ENCODE data around the gene MAGED4.
"Not testable (repeated sequence)": the region's sequence is repeated elsewhere in the genome, so short reads cannot be mapped to it uniquely, and the experiment has no call there.

MAGED4 gene

GRCh38 chrX:52160140-52160539 lies 24.5 kb upstream of the MAGED4 start:
- not testable (repeated sequence) for H3K56ac ChIP-seq (ENCODE audit: low read length); H3K4me3 ChIP-seq (ENCODE audit: low read length); H3K23ac ChIP-seq (ENCODE audit: low read length); DNase-seq; H3K18ac ChIP-seq (ENCODE audit: low read length); H3K9ac ChIP-seq (ENCODE audit: low read length); H3K36me3 ChIP-seq (ENCODE audit: control insufficient read depth, insufficient read depth, low read length); H2BK5ac ChIP-seq (ENCODE audit: low read length); H2BK15ac ChIP-seq (replicated peaks; ENCODE audit: low read depth); H4K8ac ChIP-seq (ENCODE audit: low read depth, low read length); H4K5ac ChIP-seq (ENCODE audit: low read length); H2BK120ac ChIP-seq (ENCODE audit: low read depth, low read length); H3K4ac ChIP-seq (ENCODE audit: low read depth, low read length); H3K4me1 ChIP-seq (ENCODE audit: control insufficient read depth, low read depth, low read length); H3K4me2 ChIP-seq (ENCODE audit: low read length); H2AK5ac ChIP-seq (ENCODE audit: low read length); H3K79me2 ChIP-seq (ENCODE audit: control insufficient read depth, insufficient read depth, low read length); H3K27me3 ChIP-seq (ENCODE audit: insufficient read depth, low read length, poor library complexity); H3K27ac ChIP-seq (ENCODE audit: low read depth, low read length); H3K79me1 ChIP-seq (ENCODE audit: low read length)
- WGBS (ENCODE audit: extremely low coverage, insufficient coverage, low lambda C conversion rate) = no CpG with 5 or more reads among the region's 8 CpGs

- no peak overlapping the region for H2BK15ac ChIP-seq (replicated peaks; ENCODE audit: low read depth)
- no peaks in the 10 kb centered on the region for H3K4me1 ChIP-seq (ENCODE audit: control insufficient read depth, low read depth, low read length)
- H3K18ac ChIP-seq (ENCODE audit: low read length) = no peak overlapping the region
- no peaks in the 10 kb centered on the region for H3K79me1 ChIP-seq (ENCODE audit: low read length)
- H2AK5ac ChIP-seq (ENCODE audit: low read length) = no peak overlapping the region
- H4K5ac ChIP-seq (ENCODE audit: low read length) = no peak overlapping the region
- H3K4ac ChIP-seq (ENCODE audit: low read depth, low read length) = no peak overlapping the region
- H3K9ac ChIP-seq (ENCODE audit: low read length) = no peak overlapping the region
- H2BK5ac ChIP-seq (ENCODE audit: low read length) = no peak overlapping the region
- H2BK120ac ChIP-seq (ENCODE audit: low read depth, low read length) = no peak overlapping the region
- H3K56ac ChIP-seq (ENCODE audit: low read length) = no peak overlapping the region
- no peak for DNase-seq
- H3K79me2 ChIP-seq (ENCODE audit: control insufficient read depth, insufficient read depth, low read length) = no peaks in the 10 kb centered on the region
- no peaks in the 10 kb centered on the region for H3K36me3 ChIP-seq (ENCODE audit: control insufficient read depth, insufficient read depth, low read length)
- H3K4me2 ChIP-seq (ENCODE audit: low read length) = no peak overlapping the region
- H3K27me3 ChIP-seq (ENCODE audit: insufficient read depth, low read length, poor library complexity) = no peaks in the 10 kb centered on the region
- no peak overlapping the region for H4K8ac ChIP-seq (ENCODE audit: low read depth, low read length)
- no peak overlapping the region for H3K27ac ChIP-seq (ENCODE audit: low read depth, low read length)
- H3K23ac ChIP-seq (ENCODE audit: low read length) = no peak overlapping the region
- no peak overlapping the region for H3K4me3 ChIP-seq (ENCODE audit: low read length)
Measured at GRCh38 chrX:52166840-52167239, 17.8 kb upstream of the MAGED4 start.

GRCh38 chrX:52171055-52171454 lies 13.6 kb upstream of the MAGED4 start:
- not testable (repeated sequence) for H2BK5ac ChIP-seq (ENCODE audit: low read length); H4K5ac ChIP-seq (ENCODE audit: low read length); H2AK5ac ChIP-seq (ENCODE audit: low read length); DNase-seq; H3K4me3 ChIP-seq (ENCODE audit: low read length); H2BK120ac ChIP-seq (ENCODE audit: low read depth, low read length); H3K4me2 ChIP-seq (ENCODE audit: low read length); H3K56ac ChIP-seq (ENCODE audit: low read length); H3K27me3 ChIP-seq (ENCODE audit: insufficient read depth, low read length, poor library complexity); H3K79me2 ChIP-seq (ENCODE audit: control insufficient read depth, insufficient read depth, low read length); H3K4ac ChIP-seq (ENCODE audit: low read depth, low read length); H3K23ac ChIP-seq (ENCODE audit: low read length); H4K8ac ChIP-seq (ENCODE audit: low read depth, low read length); H3K27ac ChIP-seq (ENCODE audit: low read depth, low read length); H3K79me1 ChIP-seq (ENCODE audit: low read length); H3K18ac ChIP-seq (ENCODE audit: low read length); H2BK15ac ChIP-seq (replicated peaks; ENCODE audit: low read depth); H3K36me3 ChIP-seq (ENCODE audit: control insufficient read depth, insufficient read depth, low read length); H3K9ac ChIP-seq (ENCODE audit: low read length); H3K4me1 ChIP-seq (ENCODE audit: control insufficient read depth, low read depth, low read length)
- WGBS (ENCODE audit: extremely low coverage, insufficient coverage, low lambda C conversion rate) = no CpG with 5 or more reads among the region's 10 CpGs

- not testable (repeated sequence) for H3K36me3 ChIP-seq (ENCODE audit: control insufficient read depth, insufficient read depth, low read length); DNase-seq; H3K4me1 ChIP-seq (ENCODE audit: control insufficient read depth, low read depth, low read length); H3K18ac ChIP-seq (ENCODE audit: low read length); H2AK5ac ChIP-seq (ENCODE audit: low read length); H3K79me2 ChIP-seq (ENCODE audit: control insufficient read depth, insufficient read depth, low read length); H2BK5ac ChIP-seq (ENCODE audit: low read length); H3K9ac ChIP-seq (ENCODE audit: low read length); H3K79me1 ChIP-seq (ENCODE audit: low read length); H2BK15ac ChIP-seq (replicated peaks; ENCODE audit: low read depth); H4K8ac ChIP-seq (ENCODE audit: low read depth, low read length); H4K5ac ChIP-seq (ENCODE audit: low read length); H3K4ac ChIP-seq (ENCODE audit: low read depth, low read length); H3K27me3 ChIP-seq (ENCODE audit: insufficient read depth, low read length, poor library complexity); H3K56ac ChIP-seq (ENCODE audit: low read length); H3K23ac ChIP-seq (ENCODE audit: low read length); H3K4me3 ChIP-seq (ENCODE audit: low read length); H2BK120ac ChIP-seq (ENCODE audit: low read depth, low read length); H3K4me2 ChIP-seq (ENCODE audit: low read length); H3K27ac ChIP-seq (ENCODE audit: low read depth, low read length)
- no CpG with 5 or more reads among the region's 18 CpGs for WGBS (ENCODE audit: extremely low coverage, insufficient coverage, low lambda C conversion rate)
Measured at GRCh38 chrX:52185078-52185453, 378 bp downstream of the MAGED4 start.

- not testable (repeated sequence) for H3K36me3 ChIP-seq (ENCODE audit: control insufficient read depth, insufficient read depth, low read length); H3K27ac ChIP-seq (ENCODE audit: low read depth, low read length); H2AK5ac ChIP-seq (ENCODE audit: low read length); H2BK15ac ChIP-seq (replicated peaks; ENCODE audit: low read depth); H4K8ac ChIP-seq (ENCODE audit: low read depth, low read length); H4K5ac ChIP-seq (ENCODE audit: low read length); H3K4ac ChIP-seq (ENCODE audit: low read depth, low read length); H3K4me3 ChIP-seq (ENCODE audit: low read length); H3K56ac ChIP-seq (ENCODE audit: low read length); H3K9ac ChIP-seq (ENCODE audit: low read length); DNase-seq; H3K4me1 ChIP-seq (ENCODE audit: control insufficient read depth, low read depth, low read length); H3K18ac ChIP-seq (ENCODE audit: low read length); H2BK5ac ChIP-seq (ENCODE audit: low read length); H2BK120ac ChIP-seq (ENCODE audit: low read depth, low read length); H3K79me2 ChIP-seq (ENCODE audit: control insufficient read depth, insufficient read depth, low read length); H3K79me1 ChIP-seq (ENCODE audit: low read length); H3K23ac ChIP-seq (ENCODE audit: low read length); H3K4me2 ChIP-seq (ENCODE audit: low read length); H3K27me3 ChIP-seq (ENCODE audit: insufficient read depth, low read length, poor library complexity)
- no CpG with 5 or more reads among the region's 6 CpGs for WGBS (ENCODE audit: extremely low coverage, insufficient coverage, low lambda C conversion rate)
Measured at GRCh38 chrX:52211405-52211804, 26.7 kb downstream of the MAGED4 start.

- H3K27ac ChIP-seq (ENCODE audit: low read depth, low read length) = no peak overlapping the region
- no peaks in the 10 kb centered on the region for H3K4me1 ChIP-seq (ENCODE audit: control insufficient read depth, low read depth, low read length)
- H3K79me1 ChIP-seq (ENCODE audit: low read length) = no peaks in the 10 kb centered on the region
- H4K8ac ChIP-seq (ENCODE audit: low read depth, low read length) = no peak overlapping the region
- H3K36me3 ChIP-seq (ENCODE audit: control insufficient read depth, insufficient read depth, low read length) = no peaks in the 10 kb centered on the region
- no peak overlapping the region for H3K56ac ChIP-seq (ENCODE audit: low read length)
- DNase-seq = no peak
- no peak overlapping the region for H4K5ac ChIP-seq (ENCODE audit: low read length)
- no peak overlapping the region for H3K23ac ChIP-seq (ENCODE audit: low read length)
- H3K9ac ChIP-seq (ENCODE audit: low read length) = no peak overlapping the region
- H3K4me2 ChIP-seq (ENCODE audit: low read length) = no peak overlapping the region
- H3K18ac ChIP-seq (ENCODE audit: low read length) = no peak overlapping the region
- no CpG with 5 or more reads among the region's 3 CpGs for WGBS (ENCODE audit: extremely low coverage, insufficient coverage, low lambda C conversion rate)
- no peaks in the 10 kb centered on the region for H3K27me3 ChIP-seq (ENCODE audit: insufficient read depth, low read length, poor library complexity)
- H2BK15ac ChIP-seq (replicated peaks; ENCODE audit: low read depth) = no peak overlapping the region
- H3K79me2 ChIP-seq (ENCODE audit: control insufficient read depth, insufficient read depth, low read length) = no peaks in the 10 kb centered on the region
- no peak overlapping the region for H3K4me3 ChIP-seq (ENCODE audit: low read length)
- H2BK5ac ChIP-seq (ENCODE audit: low read length) = no peak overlapping the region
- no peak overlapping the region for H3K4ac ChIP-seq (ENCODE audit: low read depth, low read length)
- H2AK5ac ChIP-seq (ENCODE audit: low read length) = no peak overlapping the region
- no peak overlapping the region for H2BK120ac ChIP-seq (ENCODE audit: low read depth, low read length)
Measured at GRCh38 chrX:52213276-52213675, 28.6 kb downstream of the MAGED4 start.

All from mesendoderm (in vitro differentiated cells).